Neural crest cell (in vitro differentiated cells): ENCODE results near the gene RALGPS1. TPM values are rescaled to one million over a fixed set of nuclear protein-coding genes. Genes with fewer than 3 reads are reported as not detected.

Experiments
- DNase-seq: peaks from one replicate; pipeline ENCODE4 v3.0.0; 2021; ENCODE audit warnings: low read depth, mixed read lengths, low spot score
- H3K27ac Mint-ChIP-seq: one replicate; pipeline ENCODE4 v1.8.0; 2021; ENCODE audit warnings: mild to moderate bottlenecking, mixed read lengths; ENCODE audit not compliant: unreplicated experiment
- H3K27me3 Mint-ChIP-seq: 2 replicates; pipeline ENCODE4 v1.8.0; 2021; ENCODE audit warnings: low read depth, mild to moderate bottlenecking, mixed read lengths
- H3K36me3 Mint-ChIP-seq: 2 replicates; pipeline ENCODE4 v1.8.0; 2021; ENCODE audit warnings: low read depth, mild to moderate bottlenecking, mixed read lengths
- H3K4me1 Mint-ChIP-seq: 2 replicates; pipeline ENCODE4 v1.8.0; 2021; ENCODE audit warnings: mixed read lengths
- H3K4me3 Mint-ChIP-seq: one replicate; pipeline ENCODE4 v1.8.0; 2021; ENCODE audit warnings: mild to moderate bottlenecking, mixed read lengths
- H3K9me3 Mint-ChIP-seq: 2 replicates; pipeline ENCODE4 v1.8.0; 2021; ENCODE audit warnings: mixed read lengths
- total RNA-seq: library from RNA; stranded (reverse); gene quantifications from 2 replicates; pipeline ENCODE4 v1.2.1, GENCODE V29; 2021
- TF ChIP-seq, protein P1 (sequence below): fragments of 200-600 bp; sonication (generic); conservative IDR thresholded peaks from 2 replicates; pipeline ENCODE4 v1.5.0; 2021; ENCODE audit warnings: antibody characterized with exemption, mild to moderate bottlenecking

The RALGPS1 gene
- total RNA-seq, 1 donor from 2014 or later: 11.7 TPM

DNA sequence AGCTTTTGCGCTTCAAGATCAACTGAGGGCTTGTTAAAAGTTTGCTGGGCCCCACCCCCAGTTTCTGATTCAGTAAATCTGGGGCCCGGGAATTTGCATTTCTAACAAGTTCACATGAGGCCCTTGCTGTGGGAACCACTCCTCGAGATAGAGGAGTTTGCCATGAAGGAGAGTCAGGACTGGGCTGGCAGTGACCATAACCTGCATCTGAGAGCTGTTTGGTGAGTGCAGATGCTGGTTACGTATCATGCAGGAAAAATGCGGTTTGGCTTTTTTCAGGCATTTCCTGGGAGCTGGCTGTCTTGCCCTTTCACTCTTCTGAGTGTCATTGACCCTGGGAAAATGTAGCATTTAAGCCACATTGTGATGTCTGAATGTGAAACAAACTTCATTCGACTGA is 217.3 kb downstream of the RALGPS1 start:
- no peak overlapping the region for H3K27ac Mint-ChIP-seq
- TF ChIP-seq, protein P1, sequence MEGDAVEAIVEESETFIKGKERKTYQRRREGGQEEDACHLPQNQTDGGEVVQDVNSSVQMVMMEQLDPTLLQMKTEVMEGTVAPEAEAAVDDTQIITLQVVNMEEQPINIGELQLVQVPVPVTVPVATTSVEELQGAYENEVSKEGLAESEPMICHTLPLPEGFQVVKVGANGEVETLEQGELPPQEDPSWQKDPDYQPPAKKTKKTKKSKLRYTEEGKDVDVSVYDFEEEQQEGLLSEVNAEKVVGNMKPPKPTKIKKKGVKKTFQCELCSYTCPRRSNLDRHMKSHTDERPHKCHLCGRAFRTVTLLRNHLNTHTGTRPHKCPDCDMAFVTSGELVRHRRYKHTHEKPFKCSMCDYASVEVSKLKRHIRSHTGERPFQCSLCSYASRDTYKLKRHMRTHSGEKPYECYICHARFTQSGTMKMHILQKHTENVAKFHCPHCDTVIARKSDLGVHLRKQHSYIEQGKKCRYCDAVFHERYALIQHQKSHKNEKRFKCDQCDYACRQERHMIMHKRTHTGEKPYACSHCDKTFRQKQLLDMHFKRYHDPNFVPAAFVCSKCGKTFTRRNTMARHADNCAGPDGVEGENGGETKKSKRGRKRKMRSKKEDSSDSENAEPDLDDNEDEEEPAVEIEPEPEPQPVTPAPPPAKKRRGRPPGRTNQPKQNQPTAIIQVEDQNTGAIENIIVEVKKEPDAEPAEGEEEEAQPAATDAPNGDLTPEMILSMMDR: no peak
- no peak overlapping the region for H3K4me3 Mint-ChIP-seq
- H3K4me1 Mint-ChIP-seq: peaks cover 41% of the 10 kb centered on the region
- no peaks in the 10 kb centered on the region for H3K9me3 Mint-ChIP-seq
- no peak for DNase-seq
- no peaks in the 10 kb centered on the region for H3K27me3 Mint-ChIP-seq
- H3K36me3 Mint-ChIP-seq: no peaks in the 10 kb centered on the region

- Mint-ChIP-seq H3K4me1 (peaks cover 41% of the 10 kb centered on the region), H3K9me3 (no peaks in the 10 kb centered on the region), H3K27me3 (no peaks in the 10 kb centered on the region), H3K4me3 (no peak overlapping the region), H3K27ac (no peak overlapping the region), H3K36me3 (no peaks in the 10 kb centered on the region)
- DNase-seq: no peak
- TF ChIP-seq, protein P1: no peak
Observed at GRCh38 chr9:127132375-127132774, 217.8 kb downstream of the RALGPS1 start.

- TF ChIP-seq, protein P1: no peak
- Mint-ChIP-seq H3K27ac (no peak overlapping the region), H3K4me3 (no peak overlapping the region), H3K36me3 (no peaks in the 10 kb centered on the region), H3K4me1 (peaks cover 41% of the 10 kb centered on the region), H3K27me3 (no peaks in the 10 kb centered on the region), H3K9me3 (no peaks in the 10 kb centered on the region)
- no peak for DNase-seq
Observed at GRCh38 chr9:127132921-127133647, 218.5 kb downstream of the RALGPS1 start.

DNA sequence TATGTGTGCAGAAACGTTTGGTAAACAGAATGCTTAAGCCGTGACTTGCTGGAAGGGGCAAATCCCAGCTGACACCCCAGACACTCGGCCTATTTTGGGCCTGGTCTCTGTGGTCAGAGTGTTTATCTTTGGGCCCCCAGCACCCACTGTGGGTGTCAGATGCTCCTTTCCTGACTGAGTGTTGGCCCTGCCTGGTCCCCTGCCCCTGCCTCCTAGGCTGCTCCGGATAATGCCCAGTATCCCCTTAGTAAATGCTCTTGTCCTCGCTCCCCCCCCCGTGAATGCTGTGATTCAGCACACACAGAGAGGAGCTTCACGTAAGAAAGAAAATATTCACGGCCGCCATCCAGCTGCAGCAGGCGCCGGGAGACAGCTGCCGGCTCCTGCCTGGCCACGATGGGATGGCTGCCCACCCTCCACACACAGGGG is 219.2 kb downstream of the RALGPS1 start:
- TF ChIP-seq, protein P1: no peak
- H3K9me3 Mint-ChIP-seq: no peaks in the 10 kb centered on the region
- no peak for DNase-seq
- H3K27ac Mint-ChIP-seq: peak overlapping the region; percentile 60
- no peak overlapping the region for H3K4me3 Mint-ChIP-seq
- H3K4me1 Mint-ChIP-seq: peaks cover 41% of the 10 kb centered on the region
- no peaks in the 10 kb centered on the region for H3K27me3 Mint-ChIP-seq
- no peaks in the 10 kb centered on the region for H3K36me3 Mint-ChIP-seq

- Mint-ChIP-seq H3K36me3 (no peaks in the 10 kb centered on the region), H3K27me3 (no peaks in the 10 kb centered on the region), H3K9me3 (no peaks in the 10 kb centered on the region), H3K27ac (no peak overlapping the region), H3K4me1 (peaks cover 41% of the 10 kb centered on the region), H3K4me3 (no peak overlapping the region)
- no peak for DNase-seq
- TF ChIP-seq, protein P1: no peak
Observed at GRCh38 chr9:127135056-127135745, 220.6 kb downstream of the RALGPS1 start.
